Activated B cell treated with CpG ODN at 0.5 μM for 24 hours (primary cell): ENCODE measurements around the gene ZNF275. TPM values are rescaled to one million over a fixed set of nuclear protein-coding genes. Genes with fewer than 3 reads are reported as not detected.
"Not testable (repeated sequence)": the region's sequence is repeated elsewhere in the genome, so short reads cannot be mapped to it uniquely, and the experiment has no call there.

ENCODE experiments used
- ATAC-seq: fragments of 200-7000 bp; cut with Tn5 transposase; one replicate; pipeline ENCODE4 v1.10.0; 2021; ENCODE audit warnings: low read depth, mild to moderate bottlenecking, moderate library complexity
- CTCF ChIA-PET: fragments of 350-600 bp; sonication (Branson Sonifier 250); formaldehyde crosslinking; loops from one replicate; lab custom pipeline; 2021; ENCODE audit warnings: antibody characterized with exemption; lab: Charles Lee
- POLR2A ChIA-PET: fragments of 350-600 bp; sonication (Branson Sonifier 250); formaldehyde crosslinking; loops from one replicate; lab custom pipeline; 2021; ENCODE audit warnings: antibody characterized with exemption; lab: Charles Lee
- DNase-seq: peaks from one replicate; pipeline ENCODE4 v3.0.0; 2022
- H3K27ac Mint-ChIP-seq: one replicate; pipeline ENCODE4 v1.8.0; 2020; ENCODE audit warnings: mixed read lengths
- H3K27me3 Mint-ChIP-seq: one replicate; pipeline ENCODE4 v1.8.0; 2021; ENCODE audit warnings: mixed read lengths
- H3K36me3 Mint-ChIP-seq: one replicate; pipeline ENCODE4 v1.8.0; 2021; ENCODE audit warnings: low read depth, mixed read lengths
- H3K4me1 Mint-ChIP-seq: one replicate; pipeline ENCODE4 v1.8.0; 2021; ENCODE audit warnings: mixed read lengths
- H3K4me3 Mint-ChIP-seq: one replicate; pipeline ENCODE4 v1.8.0; 2020; ENCODE audit warnings: mild to moderate bottlenecking, mixed read lengths
- H3K9me3 Mint-ChIP-seq: one replicate; pipeline ENCODE4 v1.8.0; 2020; ENCODE audit warnings: mixed read lengths
- CTCF ChIP-seq: fragments of 200-600 bp; IDR thresholded peaks from one replicate; pipeline ENCODE4 v1.8.0; 2022; ENCODE audit warnings: antibody characterized with exemption, mild to moderate bottlenecking
- intact Hi-C: fragments of 100-400 bp; cut with micrococcal nuclease; formaldehyde crosslinking; loops from one replicate; pipeline ENCODE4 v1.15.1; 2024
- total RNA-seq: library from RNA; stranded (reverse); gene quantifications from 2 replicates; pipeline ENCODE4 v1.2.3, GENCODE V29; 2022

The ZNF275 gene
- total RNA-seq, 1 donor from 2014 or later, result 22.4 TPM

GRCh38 chrX:153317306-153317705 is 16.6 kb upstream of the ZNF275 start:
- ATAC-seq, result no peak
- Mint-ChIP-seq H3K27ac (no peak overlapping the region), H3K27me3 (peaks cover 7% of the 10 kb centered on the region), H3K9me3 (no peaks in the 10 kb centered on the region), H3K36me3 (no peaks in the 10 kb centered on the region), H3K4me3 (no peak overlapping the region), H3K4me1 (no peaks in the 10 kb centered on the region)
- no peak for DNase-seq
- intact Hi-C loops, result loop anchor here (5.0 kb wide), 1 partner anchor 255 kb away; no protein-coding TSS in a partner anchor
- no peak for TF ChIP-seq CTCF
- POLR2A ChIA-PET, result no interaction called here
- CTCF ChIA-PET, result no interaction called here

GRCh38 chrX:153317996-153318722 is 15.8 kb upstream of the ZNF275 start:
- no peak for ATAC-seq

GRCh38 chrX:153318811-153319210 is 15.1 kb upstream of the ZNF275 start:
- ATAC-seq (no peak), DNase-seq (no peak)
- Mint-ChIP-seq H3K4me3 (no peak overlapping the region), H3K27me3 (peaks cover 8% of the 10 kb centered on the region), H3K4me1 (no peaks in the 10 kb centered on the region), H3K9me3 (no peaks in the 10 kb centered on the region), H3K27ac (no peak overlapping the region), H3K36me3 (no peaks in the 10 kb centered on the region)
- TF ChIP-seq CTCF, result no peak
- intact Hi-C loops, result loop anchor here (5.0 kb wide), 1 partner anchor 257 kb away; no protein-coding TSS in a partner anchor
- POLR2A ChIA-PET, result no interaction called here
- CTCF ChIA-PET, result no interaction called here

More at GRCh38 chrX:153317996-153318722, 15.8 kb upstream of the ZNF275 start:
- Mint-ChIP-seq H3K9me3 (no peaks in the 10 kb centered on the region), H3K4me1 (no peaks in the 10 kb centered on the region), H3K36me3 (no peaks in the 10 kb centered on the region), H3K27ac (no peak overlapping the region), H3K4me3 (no peak overlapping the region), H3K27me3 (peaks cover 7% of the 10 kb centered on the region)
- intact Hi-C loops, result loop anchor here (5.0 kb wide), 1 partner anchor 256 kb away; no protein-coding TSS in a partner anchor
- ChIA-PET POLR2A (no interaction called here), CTCF (no interaction called here)
- DNase-seq, result no peak
- no peak for TF ChIP-seq CTCF

- H3K27ac Mint-ChIP-seq, result no peak overlapping the region
- H3K9me3 Mint-ChIP-seq, result no peaks in the 10 kb centered on the region
- no peak overlapping the region for H3K4me3 Mint-ChIP-seq
- intact Hi-C loops, result loop anchor here (5.0 kb wide), 1 partner anchor 257 kb away; no protein-coding TSS in a partner anchor
- no peak for DNase-seq
- peaks cover 11% of the 10 kb centered on the region for H3K27me3 Mint-ChIP-seq
- no peak for ATAC-seq
- CTCF ChIA-PET, result no interaction called here
- no peak for TF ChIP-seq CTCF
- POLR2A ChIA-PET, result no interaction called here
- no peaks in the 10 kb centered on the region for H3K36me3 Mint-ChIP-seq
- H3K4me1 Mint-ChIP-seq, result no peaks in the 10 kb centered on the region
These were observed 14.5 kb upstream of the ZNF275 start for GRCh38 chrX:153319295-153320046.

GRCh38 chrX:153320047-153320443 is 13.9 kb upstream of the ZNF275 start:
- H3K4me1 Mint-ChIP-seq, H3K36me3 Mint-ChIP-seq, H3K4me3 Mint-ChIP-seq, CTCF ChIA-PET, H3K9me3 Mint-ChIP-seq, intact Hi-C loops, DNase-seq, H3K27ac Mint-ChIP-seq, ATAC-seq, POLR2A ChIA-PET: not testable (repeated sequence)
- peaks cover 12% of the 10 kb centered on the region for H3K27me3 Mint-ChIP-seq
